ENCODE data around the gene ALDH3B2.
"Not testable (repeated sequence)": the region's sequence is repeated elsewhere in the genome, so short reads cannot be mapped to it uniquely, and the experiment has no call there.

ALDH3B2 gene

GRCh38 chr11:67674442-67674871 is at the start of gene ALDH3B2:
TSS of gene ALDH3B2 (minus strand) at chr11:67674623. CDS start at chr11:67666935, 7,688 bp downstream.
- H3K36me3 ChIP-seq (ENCODE audit: control insufficient read depth, insufficient read depth, low read length) = no peaks in the 10 kb centered on the region
- no peaks in the 10 kb centered on the region; the same call in 1 of the 2 replicates for H3K27me3 ChIP-seq (ENCODE audit: control insufficient read depth, insufficient read depth, low read length)
- no peak within 1 kb of the TSS for H3K27ac ChIP-seq (ENCODE audit: low read depth, low read length)
- H3K4me3 ChIP-seq (ENCODE audit: low read depth, low read length) = no peak within 1 kb of the TSS
- no peaks in the 10 kb centered on the region for H3K4me1 ChIP-seq (ENCODE audit: control insufficient read depth, insufficient read depth, low read length)
- H3K9me3 ChIP-seq (ENCODE audit: control insufficient read depth, insufficient read depth, low read depth, low read length) = 0 out of 2 replicates have a peak, but pooled peaks cover 2% of the 10 kb centered on the region
- no peak within 1 kb of the TSS for H3K9ac ChIP-seq (ENCODE audit: low read length)

- H3K27me3 ChIP-seq (ENCODE audit: control insufficient read depth, insufficient read depth, low read length); H3K36me3 ChIP-seq (ENCODE audit: control insufficient read depth, insufficient read depth, low read length); H3K4me1 ChIP-seq (ENCODE audit: control insufficient read depth, insufficient read depth, low read length); H3K4me3 ChIP-seq (ENCODE audit: low read depth, low read length); H3K9ac ChIP-seq (ENCODE audit: low read length); H3K9me3 ChIP-seq (ENCODE audit: control insufficient read depth, insufficient read depth, low read depth, low read length); H3K27ac ChIP-seq (ENCODE audit: low read depth, low read length): not testable (repeated sequence)
Measured at GRCh38 chr11:67723036-67723435, 48.6 kb upstream of the ALDH3B2 start.

GRCh38 chr11:67716226-67716625 is 41.8 kb upstream of the ALDH3B2 start:
- not testable (repeated sequence) for H3K36me3 ChIP-seq (ENCODE audit: control insufficient read depth, insufficient read depth, low read length); H3K9me3 ChIP-seq (ENCODE audit: control insufficient read depth, insufficient read depth, low read depth, low read length); H3K4me3 ChIP-seq (ENCODE audit: low read depth, low read length); H3K27me3 ChIP-seq (ENCODE audit: control insufficient read depth, insufficient read depth, low read length); H3K4me1 ChIP-seq (ENCODE audit: control insufficient read depth, insufficient read depth, low read length); H3K27ac ChIP-seq (ENCODE audit: low read depth, low read length); H3K9ac ChIP-seq (ENCODE audit: low read length)

- not testable (repeated sequence) for H3K4me1 ChIP-seq (ENCODE audit: control insufficient read depth, insufficient read depth, low read length); H3K9ac ChIP-seq (ENCODE audit: low read length); H3K4me3 ChIP-seq (ENCODE audit: low read depth, low read length); H3K27ac ChIP-seq (ENCODE audit: low read depth, low read length); H3K36me3 ChIP-seq (ENCODE audit: control insufficient read depth, insufficient read depth, low read length); H3K9me3 ChIP-seq (ENCODE audit: control insufficient read depth, insufficient read depth, low read depth, low read length); H3K27me3 ChIP-seq (ENCODE audit: control insufficient read depth, insufficient read depth, low read length)
Measured at GRCh38 chr11:67715801-67716200, 41.4 kb upstream of the ALDH3B2 start.

GRCh38 chr11:67713892-67714509 is 39.6 kb upstream of the ALDH3B2 start:
- H3K27ac ChIP-seq (ENCODE audit: low read depth, low read length); H3K9ac ChIP-seq (ENCODE audit: low read length); H3K27me3 ChIP-seq (ENCODE audit: control insufficient read depth, insufficient read depth, low read length); H3K4me3 ChIP-seq (ENCODE audit: low read depth, low read length); H3K4me1 ChIP-seq (ENCODE audit: control insufficient read depth, insufficient read depth, low read length); H3K36me3 ChIP-seq (ENCODE audit: control insufficient read depth, insufficient read depth, low read length); H3K9me3 ChIP-seq (ENCODE audit: control insufficient read depth, insufficient read depth, low read depth, low read length): not testable (repeated sequence)

GRCh38 chr11:67711676-67712075 is 37.3 kb upstream of the ALDH3B2 start:
- H3K27me3 ChIP-seq (ENCODE audit: control insufficient read depth, insufficient read depth, low read length); H3K27ac ChIP-seq (ENCODE audit: low read depth, low read length); H3K36me3 ChIP-seq (ENCODE audit: control insufficient read depth, insufficient read depth, low read length); H3K9ac ChIP-seq (ENCODE audit: low read length); H3K9me3 ChIP-seq (ENCODE audit: control insufficient read depth, insufficient read depth, low read depth, low read length); H3K4me1 ChIP-seq (ENCODE audit: control insufficient read depth, insufficient read depth, low read length): not testable (repeated sequence)
- H3K4me3 ChIP-seq (ENCODE audit: low read depth, low read length) = peak overlapping the region; percentile 59

GRCh38 chr11:67711212-67711611 is 36.8 kb upstream of the ALDH3B2 start:
- H3K9ac ChIP-seq (ENCODE audit: low read length); H3K4me1 ChIP-seq (ENCODE audit: control insufficient read depth, insufficient read depth, low read length); H3K27ac ChIP-seq (ENCODE audit: low read depth, low read length); H3K9me3 ChIP-seq (ENCODE audit: control insufficient read depth, insufficient read depth, low read depth, low read length); H3K36me3 ChIP-seq (ENCODE audit: control insufficient read depth, insufficient read depth, low read length); H3K27me3 ChIP-seq (ENCODE audit: control insufficient read depth, insufficient read depth, low read length): not testable (repeated sequence)
- H3K4me3 ChIP-seq (ENCODE audit: low read depth, low read length) = peak overlapping the region; percentile 59

- not testable (repeated sequence) for H3K4me3 ChIP-seq (ENCODE audit: low read depth, low read length); H3K27me3 ChIP-seq (ENCODE audit: control insufficient read depth, insufficient read depth, low read length); H3K9me3 ChIP-seq (ENCODE audit: control insufficient read depth, insufficient read depth, low read depth, low read length); H3K27ac ChIP-seq (ENCODE audit: low read depth, low read length); H3K36me3 ChIP-seq (ENCODE audit: control insufficient read depth, insufficient read depth, low read length); H3K4me1 ChIP-seq (ENCODE audit: control insufficient read depth, insufficient read depth, low read length); H3K9ac ChIP-seq (ENCODE audit: low read length)
Measured at GRCh38 chr11:67709806-67710205, 35.4 kb upstream of the ALDH3B2 start.

- H3K4me1 ChIP-seq (ENCODE audit: control insufficient read depth, insufficient read depth, low read length) = 0 out of 2 replicates have a peak, but pooled peaks cover 9% of the 10 kb centered on the region
Measured at GRCh38 chr11:67705264-67705663, 30.8 kb upstream of the ALDH3B2 start.

GRCh38 chr11:67704524-67704923 is 30.1 kb upstream of the ALDH3B2 start:
- Histone ChIP-seq H3K9me3 (ENCODE audit: control insufficient read depth, insufficient read depth, low read depth, low read length) (peaks cover 4% of the 10 kb centered on the region; the same call in 1 of the 2 replicates), H3K4me1 (ENCODE audit: control insufficient read depth, insufficient read depth, low read length) (0 out of 2 replicates have a peak, but pooled peaks cover 9% of the 10 kb centered on the region), H3K4me3 (ENCODE audit: low read depth, low read length) (no peak overlapping the region), H3K36me3 (ENCODE audit: control insufficient read depth, insufficient read depth, low read length) (no peaks in the 10 kb centered on the region), H3K27me3 (ENCODE audit: control insufficient read depth, insufficient read depth, low read length) (no peaks in the 10 kb centered on the region), H3K9ac (ENCODE audit: low read length) (no peak overlapping the region), H3K27ac (ENCODE audit: low read depth, low read length) (no peak overlapping the region)

More at GRCh38 chr11:67705264-67705663, 30.8 kb upstream of the ALDH3B2 start:
- H3K9me3 ChIP-seq (ENCODE audit: control insufficient read depth, insufficient read depth, low read depth, low read length) = no peaks in the 10 kb centered on the region; the same call in 1 of the 2 replicates
- H3K27ac ChIP-seq (ENCODE audit: low read depth, low read length) = no peak overlapping the region
- no peak overlapping the region for H3K9ac ChIP-seq (ENCODE audit: low read length)
- no peaks in the 10 kb centered on the region for H3K36me3 ChIP-seq (ENCODE audit: control insufficient read depth, insufficient read depth, low read length)
- H3K4me3 ChIP-seq (ENCODE audit: low read depth, low read length) = no peak overlapping the region
- no peaks in the 10 kb centered on the region; the same call in 1 of the 2 replicates for H3K27me3 ChIP-seq (ENCODE audit: control insufficient read depth, insufficient read depth, low read length)

- not testable (repeated sequence) for H3K36me3 ChIP-seq (ENCODE audit: control insufficient read depth, insufficient read depth, low read length); H3K27me3 ChIP-seq (ENCODE audit: control insufficient read depth, insufficient read depth, low read length); H3K9me3 ChIP-seq (ENCODE audit: control insufficient read depth, insufficient read depth, low read depth, low read length); H3K4me3 ChIP-seq (ENCODE audit: low read depth, low read length); H3K4me1 ChIP-seq (ENCODE audit: control insufficient read depth, insufficient read depth, low read length); H3K27ac ChIP-seq (ENCODE audit: low read depth, low read length); H3K9ac ChIP-seq (ENCODE audit: low read length)
Measured at GRCh38 chr11:67703709-67704108, 29.3 kb upstream of the ALDH3B2 start.
